Lower leg skin (tissue), 4 donors: ENCODE data around the gene DCAF11. TPM values are rescaled to one million over a fixed set of nuclear protein-coding genes. Genes with fewer than 3 reads are reported as not detected.
A peak's percentile ranks its signal among the peaks of the same experiment; 100 is the strongest.

Experiments
- DNase-seq, 2 donors: peaks; one replicate each; pipeline ENCODE4 v3.0.0-alpha.2; 2019; ENCODE audit warnings: low spot score in 2 of 2
- H3K4me3 ChIP-seq: fragments of 200-600 bp; sonication (generic); 2 replicates; pipeline ENCODE4 v1.5.1; 2017; ENCODE audit warnings: mild to moderate bottlenecking, low read depth; ENCODE audit not compliant: poor library complexity, severe bottlenecking
- POLR2A ChIP-seq, 2 donors: fragments of 450-650 bp; IDR thresholded peaks; one replicate each; pipeline ENCODE4 v1.6.1; 2016 to 2017; ENCODE audit warnings: antibody characterized with exemption in 2 of 2, mild to moderate bottlenecking in 1 of 2, moderate library complexity in 1 of 2
- WGBS, 2 donors: methylation state at CpG; one replicate each; pipeline ENCODE4 v1.1.5; 2018; 5-methylcytosine and 5-hydroxymethylcytosine counted together
- intact Hi-C: fragments of 100-400 bp; cut with DNase I; formaldehyde crosslinking; loops from one replicate; pipeline ENCODE4 v1.15.0; 2023; ENCODE audit warnings: low total_unique reads
- total RNA-seq, 4 donors: library from RNA; depleted of rRNA; stranded (reverse); fragments of >200 nt; gene quantifications; one replicate each; pipeline ENCODE4 v1.1.0, GENCODE V29; 2016
- TF ChIP-seq, protein P1 (sequence below), 3 donors: fragments of 450-650 bp; IDR thresholded peaks; one replicate each; pipeline ENCODE4 v1.5.1; 2016; ENCODE audit warnings: antibody characterized with exemption in 3 of 3, mild to moderate bottlenecking in 3 of 3, moderate library complexity in 2 of 3

Gene DCAF11
- total RNA-seq, 4 donors from 2014 or later: 53.3 to 134 (median 64.3) TPM

DNA sequence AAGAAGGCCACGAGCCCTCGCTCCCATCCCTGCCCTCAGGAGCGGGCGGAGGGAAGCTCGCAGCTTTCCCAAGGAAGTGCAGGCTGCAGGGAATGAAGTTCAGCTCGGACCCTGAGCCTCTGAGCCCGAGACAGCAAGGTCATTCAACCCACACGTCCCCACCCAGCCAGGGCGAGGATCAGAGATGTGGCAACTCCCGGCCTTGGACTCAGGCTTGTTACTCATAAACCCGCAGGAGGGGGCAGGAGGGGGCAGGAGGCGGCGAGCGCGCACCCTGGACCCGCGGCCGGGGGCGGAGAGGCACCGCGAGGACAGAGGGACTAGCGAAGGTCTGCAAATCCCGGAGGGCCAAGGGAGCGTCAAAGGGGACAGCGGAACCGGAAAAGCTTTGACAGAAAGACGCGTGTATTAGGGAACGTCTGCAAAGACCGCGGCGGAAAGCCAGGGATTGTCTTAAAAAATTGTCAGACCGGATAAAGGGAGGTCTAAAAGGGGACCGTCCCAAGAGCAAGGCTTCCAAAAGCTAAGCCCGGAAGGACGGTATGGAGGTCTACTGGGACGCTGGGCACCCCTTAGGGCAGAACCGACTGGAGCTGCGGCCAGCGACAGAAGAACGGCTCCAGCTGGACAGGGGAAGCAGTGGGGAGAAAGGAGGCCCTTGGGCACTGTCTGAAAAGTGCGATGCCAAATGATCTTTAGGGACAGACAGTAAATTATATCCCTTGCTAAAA lies 611 bp upstream of the DCAF11 start:
- 0% methylated on average over 38 to 42 of the region's 42 CpGs for WGBS, 2 donors
- TF ChIP-seq, protein P1, sequence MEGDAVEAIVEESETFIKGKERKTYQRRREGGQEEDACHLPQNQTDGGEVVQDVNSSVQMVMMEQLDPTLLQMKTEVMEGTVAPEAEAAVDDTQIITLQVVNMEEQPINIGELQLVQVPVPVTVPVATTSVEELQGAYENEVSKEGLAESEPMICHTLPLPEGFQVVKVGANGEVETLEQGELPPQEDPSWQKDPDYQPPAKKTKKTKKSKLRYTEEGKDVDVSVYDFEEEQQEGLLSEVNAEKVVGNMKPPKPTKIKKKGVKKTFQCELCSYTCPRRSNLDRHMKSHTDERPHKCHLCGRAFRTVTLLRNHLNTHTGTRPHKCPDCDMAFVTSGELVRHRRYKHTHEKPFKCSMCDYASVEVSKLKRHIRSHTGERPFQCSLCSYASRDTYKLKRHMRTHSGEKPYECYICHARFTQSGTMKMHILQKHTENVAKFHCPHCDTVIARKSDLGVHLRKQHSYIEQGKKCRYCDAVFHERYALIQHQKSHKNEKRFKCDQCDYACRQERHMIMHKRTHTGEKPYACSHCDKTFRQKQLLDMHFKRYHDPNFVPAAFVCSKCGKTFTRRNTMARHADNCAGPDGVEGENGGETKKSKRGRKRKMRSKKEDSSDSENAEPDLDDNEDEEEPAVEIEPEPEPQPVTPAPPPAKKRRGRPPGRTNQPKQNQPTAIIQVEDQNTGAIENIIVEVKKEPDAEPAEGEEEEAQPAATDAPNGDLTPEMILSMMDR (IDR thresholded peaks at IDR 0.05): peak in 1 of 3 donors; percentile 11
- TF ChIP-seq POLR2A (IDR thresholded peaks at IDR 0.05): no peak

DNA sequence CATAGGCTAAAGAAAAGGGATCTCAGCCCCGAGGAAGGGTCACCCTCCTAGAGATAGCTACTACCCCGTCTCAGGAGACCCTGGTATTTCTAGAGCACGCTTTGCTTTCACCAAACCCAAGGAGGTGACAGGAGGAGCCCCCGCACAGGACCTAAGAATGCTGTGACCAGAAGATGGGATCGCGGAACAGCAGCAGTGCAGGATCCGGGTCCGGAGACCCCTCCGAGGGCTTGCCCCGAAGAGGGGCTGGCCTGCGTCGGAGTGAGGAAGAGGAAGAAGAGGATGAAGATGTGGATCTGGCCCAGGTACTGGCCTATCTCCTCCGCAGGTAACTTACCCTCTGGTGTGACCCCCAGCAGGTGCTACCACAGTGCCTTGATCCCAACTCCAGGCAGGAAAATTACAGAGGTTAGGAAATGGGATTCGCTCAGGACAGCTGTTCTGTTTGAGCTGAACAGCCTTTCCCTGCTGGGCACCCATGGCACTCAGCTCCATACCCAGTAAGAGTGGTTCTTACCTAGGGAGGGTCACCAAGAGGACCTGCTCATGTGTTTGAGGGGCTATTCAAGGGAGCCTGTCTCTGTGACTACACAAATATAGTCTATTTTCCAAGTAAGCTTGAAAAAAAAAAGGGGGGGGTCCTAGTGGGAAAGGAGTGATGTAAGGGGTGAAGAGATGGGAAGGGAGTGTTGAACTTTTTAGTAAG lies 998 bp downstream of the DCAF11 start:
- peak overlapping the region; percentile 47 for H3K4me3 ChIP-seq
- DNase-seq: no peak
- TF ChIP-seq, protein P1 (IDR thresholded peaks at IDR 0.05): no peak
- no peak for TF ChIP-seq POLR2A (IDR thresholded peaks at IDR 0.05)
- 2 to 4% methylated on average over 14 of the region's 14 CpGs for WGBS, 2 donors
- intact Hi-C loops: no loop called here

More for the DNA sequence above, 611 bp upstream of the DCAF11 start:
- peak overlapping the region; percentile 66 for H3K4me3 ChIP-seq
- intact Hi-C loops: loop anchor here (2.0 kb wide), 1 partner anchor 27 kb away; the partner anchor contains the start of gene EMC9
- DNase-seq: peak; percentile 87 to 97

DNA sequence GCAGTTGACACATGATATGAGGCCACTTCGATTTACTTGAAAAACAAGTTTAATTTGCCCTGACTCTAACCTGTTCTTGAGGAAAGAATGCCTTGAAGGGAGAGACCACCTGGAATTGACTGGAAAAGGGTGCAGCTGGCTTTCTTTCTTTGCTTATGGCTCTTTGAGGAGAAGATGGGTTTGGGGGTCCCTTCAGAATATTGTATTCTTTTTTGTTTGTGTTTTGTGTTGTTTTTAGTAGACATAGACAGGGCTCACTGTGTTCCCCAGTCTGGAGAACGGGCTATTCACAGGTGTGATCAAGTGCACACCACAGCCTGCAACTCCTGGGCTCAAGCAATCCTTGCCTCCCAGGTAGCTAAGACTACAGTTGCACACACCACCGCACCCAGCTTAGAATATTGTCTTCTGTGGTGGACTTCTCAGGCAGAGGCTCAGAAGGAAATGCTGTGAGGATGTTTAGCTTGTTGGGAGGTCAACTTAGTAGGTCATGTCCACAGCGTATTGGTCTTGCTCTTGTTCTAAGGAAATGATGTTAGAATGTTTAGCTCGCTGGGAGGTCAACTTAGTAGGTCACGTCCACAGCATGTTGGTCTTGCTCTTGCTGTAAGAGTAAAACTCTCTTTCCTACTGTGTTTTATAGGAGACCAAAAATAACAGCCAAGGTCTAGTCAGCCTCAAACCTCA lies 1.7 kb downstream of the DCAF11 start:
- 81% methylated on average over 6 of the region's 6 CpGs for WGBS, 2 donors
- TF ChIP-seq, protein P1 (IDR thresholded peaks at IDR 0.05): no peak
- TF ChIP-seq POLR2A (IDR thresholded peaks at IDR 0.05): no peak
- intact Hi-C loops: no loop called here
- H3K4me3 ChIP-seq: no peak overlapping the region
- DNase-seq: no peak

DNA sequence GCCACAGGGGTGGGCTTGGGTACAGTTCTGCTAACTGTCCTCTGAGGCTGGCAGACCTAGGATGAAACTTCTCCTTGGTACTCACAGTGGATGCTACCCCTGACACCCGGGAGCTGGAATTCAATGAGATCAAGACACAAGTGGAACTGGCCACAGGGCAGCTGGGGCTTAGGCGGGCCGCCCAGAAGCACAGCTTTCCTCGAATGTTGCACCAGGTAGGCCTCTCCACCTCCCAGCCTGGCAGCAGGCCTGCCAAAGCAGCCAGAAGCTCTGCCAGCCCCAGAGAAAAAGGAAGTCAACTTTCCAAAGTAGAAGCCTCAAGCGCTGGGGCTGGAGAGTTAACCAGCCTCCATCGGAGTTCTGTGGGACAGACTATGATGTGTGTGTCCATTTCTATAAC lies 2.6 kb downstream of the DCAF11 start:
- intact Hi-C loops: no loop called here
- WGBS, 2 donors: 86 to 91% methylated on average over 6 of the region's 6 CpGs

DNA sequence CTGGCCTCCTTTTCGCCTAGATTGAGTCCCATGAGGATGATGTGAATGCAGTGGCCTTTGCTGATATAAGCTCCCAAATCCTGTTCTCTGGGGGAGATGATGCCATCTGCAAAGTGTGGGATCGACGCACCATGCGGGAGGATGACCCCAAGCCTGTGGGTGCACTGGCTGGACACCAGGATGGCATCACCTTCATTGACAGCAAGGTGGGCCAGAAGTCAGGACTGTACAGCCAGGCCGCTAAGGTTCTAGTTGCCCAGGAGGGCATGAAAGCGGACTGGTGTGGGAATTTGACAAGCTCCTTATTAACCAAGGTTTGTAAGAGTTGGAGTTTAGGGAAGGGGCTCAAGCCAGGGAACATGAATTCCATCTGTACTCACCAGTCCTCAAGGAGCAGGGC lies 5.1 kb downstream of the DCAF11 start:
- TF ChIP-seq, protein P1 (IDR thresholded peaks at IDR 0.05): no peak
- TF ChIP-seq POLR2A (IDR thresholded peaks at IDR 0.05): no peak
- WGBS, 2 donors: 95 to 99% methylated on average over 6 of the region's 6 CpGs
- no peak overlapping the region for H3K4me3 ChIP-seq
- intact Hi-C loops: no loop called here
- DNase-seq: no peak

More for the DNA sequence above, 2.6 kb downstream of the DCAF11 start:
- no peak for TF ChIP-seq POLR2A (IDR thresholded peaks at IDR 0.05)
- TF ChIP-seq, protein P1 (IDR thresholded peaks at IDR 0.05): no peak
- no peak overlapping the region for H3K4me3 ChIP-seq
- no peak for DNase-seq
